Fibroblast of skin of left quadriceps (primary cell): ENCODE measurements around the gene RSF1.

Source experiments
- DNase-seq, 2 experiments: peaks; one replicate each; pipeline ENCODE4 v3.0.0-alpha.2; 2013; ENCODE audit warnings: low read depth in 2 of 2

Gene RSF1

DNA sequence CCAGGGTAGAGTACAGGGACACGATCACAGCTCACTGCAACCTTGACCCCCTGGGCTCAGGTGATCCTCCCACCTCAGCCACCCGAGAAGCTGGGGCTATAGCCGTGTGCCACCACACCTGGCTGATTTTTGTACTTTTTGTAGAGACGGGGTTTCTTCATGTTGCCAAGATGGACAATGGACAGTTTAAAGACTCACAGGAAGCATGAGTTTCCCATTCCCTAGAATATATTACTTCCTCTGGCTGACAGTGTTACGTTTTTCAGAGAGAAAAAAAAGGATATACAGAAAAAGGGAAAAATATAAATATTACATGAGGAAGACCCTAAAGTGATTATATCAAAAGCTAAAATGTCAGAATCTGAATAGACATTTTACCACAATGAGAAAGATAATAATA, 72.3 kb downstream of the RSF1 start:
- DNase-seq = no peak

DNA sequence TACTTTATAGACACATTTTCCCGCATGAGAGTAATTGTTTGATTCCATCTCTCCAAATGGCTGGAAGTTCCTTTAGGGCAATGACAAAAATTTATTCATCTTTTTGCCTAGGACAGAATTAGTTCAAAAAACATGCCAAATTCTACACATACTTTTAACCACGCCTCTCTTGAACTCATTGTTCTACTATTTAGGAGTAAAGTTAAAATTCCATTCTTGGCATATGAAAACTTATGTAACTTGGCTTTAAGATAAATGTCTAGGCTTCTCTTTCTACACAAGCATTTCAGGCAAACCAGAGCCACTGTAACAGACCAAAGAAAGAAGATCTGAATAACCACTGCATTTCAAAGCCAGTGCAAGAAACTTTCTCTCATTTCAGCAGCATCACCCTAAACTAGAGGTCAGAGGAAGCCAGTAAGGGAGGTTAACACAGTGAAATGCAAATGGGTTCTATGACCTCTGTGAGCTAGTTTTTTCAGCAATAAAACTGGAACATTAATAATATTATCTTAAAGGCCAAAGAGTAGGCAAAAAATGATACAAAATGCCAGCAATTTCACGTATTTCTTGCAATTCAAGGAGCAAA, 73.0 kb downstream of the RSF1 start:
- peak; percentile 18 to 19 for DNase-seq

DNA sequence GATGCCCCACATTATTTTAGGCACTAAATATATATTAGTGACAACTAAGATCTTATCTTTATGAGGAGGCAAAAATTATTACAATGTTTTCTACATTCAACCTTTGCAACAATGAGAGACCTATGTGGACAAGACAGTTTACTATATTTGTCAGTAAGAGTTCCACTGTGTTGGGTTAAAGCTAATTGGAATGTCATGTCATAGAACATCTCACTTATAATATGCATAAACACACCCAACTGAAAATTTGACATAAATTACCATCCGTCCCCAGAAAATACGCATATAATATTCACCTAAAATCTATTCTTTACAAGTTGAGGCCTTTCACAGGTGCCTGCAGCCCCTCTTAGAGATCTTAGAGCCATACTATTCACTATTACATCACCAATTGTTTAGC, 84.0 kb downstream of the RSF1 start:
- DNase-seq = no peak

DNA sequence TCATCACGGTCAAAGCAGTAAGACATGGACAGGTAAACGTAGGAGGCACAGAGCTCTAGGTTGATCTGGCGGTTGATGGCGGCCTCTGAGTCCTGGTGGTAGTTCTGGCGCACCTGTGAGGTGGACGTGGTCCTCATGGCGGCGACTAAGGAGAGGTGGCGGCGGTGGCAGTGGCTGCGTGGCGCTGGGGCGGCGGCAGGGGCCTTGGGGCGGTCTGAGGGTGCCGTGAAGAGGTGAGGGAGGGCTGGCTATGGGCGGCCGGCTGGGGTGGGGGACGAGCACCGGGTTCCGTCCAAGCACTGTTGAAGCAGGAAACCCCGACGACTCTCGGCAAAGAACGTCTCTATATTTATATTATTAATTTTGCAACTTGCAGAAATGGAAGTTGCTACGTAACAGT, 85.6 kb downstream of the RSF1 start:
- DNase-seq = no peak

DNA sequence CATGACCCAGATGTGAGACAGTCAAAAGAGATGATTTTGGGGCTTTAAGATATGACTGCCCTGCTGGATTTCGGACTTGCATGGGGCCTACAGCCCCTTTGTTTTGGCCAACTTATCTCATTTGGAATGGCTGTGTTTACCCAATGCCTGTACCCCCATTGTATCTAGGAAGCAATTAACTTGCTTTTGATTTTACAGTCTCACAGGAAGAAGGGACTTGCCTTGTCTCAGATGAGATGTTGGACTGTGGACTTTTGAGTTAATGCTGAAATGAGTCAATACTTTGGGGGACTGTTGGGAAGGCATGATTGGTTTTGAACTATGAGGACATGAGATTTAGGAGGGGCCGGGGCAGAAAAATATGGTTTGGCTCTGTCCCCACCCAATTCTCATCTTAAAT, 88.4 kb downstream of the RSF1 start:
- no peak for DNase-seq

DNA sequence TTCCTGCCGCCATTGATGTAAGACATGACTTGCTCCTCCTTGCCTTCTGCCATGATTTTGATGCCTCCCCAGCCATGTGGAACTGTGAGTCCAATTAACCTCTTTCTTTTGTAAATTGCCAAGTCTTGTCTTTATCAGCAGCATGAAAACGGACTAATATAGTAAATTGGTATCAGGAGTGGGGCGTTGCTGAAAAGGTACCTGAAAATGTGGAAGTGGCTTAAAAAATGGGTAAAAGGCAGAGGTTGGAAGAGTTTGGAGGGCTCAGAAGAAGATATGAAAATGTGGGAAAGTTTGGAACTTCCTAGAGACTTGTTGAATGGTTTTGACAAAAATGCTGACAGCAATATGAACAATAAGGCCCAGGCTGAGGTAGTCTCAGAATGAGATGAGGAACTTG, 89.7 kb downstream of the RSF1 start:
- no peak for DNase-seq

DNA sequence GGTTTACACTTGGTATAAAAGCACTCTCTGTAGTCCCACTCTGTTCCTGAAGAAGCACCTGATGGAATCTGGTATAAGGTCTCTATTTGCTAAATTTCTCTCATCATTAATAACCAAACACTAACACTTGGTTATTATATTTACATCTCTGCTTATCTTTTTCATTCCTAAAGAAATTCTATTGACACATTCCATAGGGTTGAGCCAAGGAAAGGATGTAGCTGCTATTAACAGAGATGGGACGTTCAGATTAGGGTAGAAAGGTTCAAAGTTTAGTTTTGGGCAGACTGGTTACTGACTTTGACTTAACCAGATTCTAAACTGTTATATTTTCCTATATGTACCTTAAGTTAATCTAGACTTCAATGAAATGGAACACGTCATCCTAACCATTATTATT, 91.5 kb downstream of the RSF1 start:
- no peak for DNase-seq

DNA sequence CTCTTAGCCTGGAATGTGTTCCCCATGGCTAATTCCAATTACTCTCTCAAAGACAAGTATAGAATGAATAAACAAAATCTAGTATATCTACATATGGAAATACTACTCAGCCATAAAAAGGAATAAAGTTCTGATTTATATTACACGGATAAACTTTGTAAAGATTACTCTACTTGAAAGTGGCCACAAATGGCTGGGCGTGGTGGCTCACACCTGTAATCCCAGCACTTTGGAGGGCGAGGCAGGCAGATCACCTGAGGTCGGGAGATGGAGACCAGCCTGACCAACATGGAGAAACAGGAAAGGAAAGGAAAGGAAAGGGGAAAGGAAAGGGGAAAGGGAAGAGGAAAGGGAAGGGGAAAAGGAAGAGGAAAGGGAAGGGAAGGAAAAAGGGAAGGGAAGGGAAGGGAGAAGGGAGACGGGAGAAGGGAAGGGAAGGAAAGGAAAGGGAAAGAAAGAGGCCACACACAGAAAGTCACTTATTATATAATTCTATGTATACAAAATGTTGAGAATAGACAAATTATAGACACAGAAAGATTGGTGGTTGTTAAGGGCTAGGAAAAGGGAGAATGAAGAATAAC, 92.2 kb downstream of the RSF1 start:
- DNase-seq = no peak

DNA sequence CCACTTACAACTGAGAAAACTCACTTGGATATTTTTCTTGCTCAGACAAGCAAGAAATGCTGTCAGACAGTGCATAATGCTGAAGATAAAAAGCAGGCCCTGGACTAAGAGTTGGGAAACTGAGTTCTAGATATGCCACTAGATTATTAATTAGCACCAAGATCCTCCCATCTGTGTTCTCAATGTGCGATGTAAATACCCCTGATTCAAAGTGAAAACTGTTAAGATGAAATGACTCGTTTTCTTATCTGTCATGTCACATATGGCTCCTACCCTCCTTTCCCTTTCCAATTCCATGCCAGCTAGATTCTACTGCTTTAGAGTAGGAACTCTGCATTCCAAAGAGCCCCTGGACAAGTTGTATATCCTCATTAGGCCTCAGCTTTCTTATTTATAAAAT, 94.0 kb downstream of the RSF1 start:
- DNase-seq = no peak

DNA sequence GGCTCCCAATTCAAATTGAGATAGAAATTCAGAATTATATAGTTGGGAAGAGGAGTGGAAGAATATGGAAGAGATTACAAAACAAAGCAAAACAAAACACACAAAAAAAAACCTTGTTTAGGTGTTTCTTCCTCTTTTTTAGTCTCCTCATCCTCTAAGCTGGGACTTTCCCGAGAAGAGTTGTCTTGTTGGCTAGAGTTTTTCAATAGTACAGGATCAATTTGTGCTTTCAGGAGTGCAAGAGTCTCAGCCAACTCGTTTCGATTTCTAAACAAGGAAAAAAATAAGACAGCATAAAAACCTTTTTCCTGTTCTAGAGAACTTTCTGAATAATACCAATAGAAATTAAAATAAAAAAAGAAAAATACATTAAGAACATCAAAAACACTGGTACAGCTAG, 95.1 kb downstream of the RSF1 start:
- no peak for DNase-seq

DNA sequence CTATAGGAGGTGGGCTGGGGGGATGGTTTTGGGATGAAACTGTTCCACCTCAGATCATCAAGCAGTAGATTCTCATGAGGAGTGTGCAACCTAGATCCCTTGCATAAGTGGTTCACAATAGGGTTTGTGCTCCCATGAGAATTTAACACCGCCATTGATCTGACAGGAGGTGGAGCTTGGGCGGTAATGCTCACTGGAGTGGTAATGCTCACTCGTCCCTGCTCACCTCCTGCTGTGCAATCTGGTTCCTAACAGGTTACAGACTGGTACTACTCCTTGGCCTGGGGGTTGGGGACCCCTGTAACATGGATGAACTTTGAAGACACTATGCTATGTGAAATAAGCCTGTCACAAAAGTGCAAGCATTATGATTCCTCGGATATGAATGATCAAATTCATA, 95.9 kb downstream of the RSF1 start:
- no peak for DNase-seq

DNA sequence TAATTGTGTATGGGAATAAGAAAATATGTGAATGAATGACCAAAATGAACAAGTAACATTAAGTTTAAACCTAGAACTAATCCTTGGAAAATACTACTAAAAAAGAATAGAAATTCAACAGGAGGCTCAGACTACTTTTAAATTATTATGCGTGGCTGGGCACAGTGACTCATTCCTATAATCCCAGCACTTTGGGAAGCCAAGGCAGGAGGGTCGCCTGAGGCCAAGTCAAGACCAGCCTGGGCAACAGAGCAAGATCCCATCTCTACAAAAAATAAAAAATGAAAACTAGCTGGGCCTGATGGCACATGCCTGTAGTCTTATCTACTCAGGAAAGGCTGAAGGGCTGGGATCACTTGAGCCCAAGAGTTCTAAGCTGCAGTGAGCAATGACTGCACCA, 97.5 kb downstream of the RSF1 start:
- DNase-seq = no peak

DNA sequence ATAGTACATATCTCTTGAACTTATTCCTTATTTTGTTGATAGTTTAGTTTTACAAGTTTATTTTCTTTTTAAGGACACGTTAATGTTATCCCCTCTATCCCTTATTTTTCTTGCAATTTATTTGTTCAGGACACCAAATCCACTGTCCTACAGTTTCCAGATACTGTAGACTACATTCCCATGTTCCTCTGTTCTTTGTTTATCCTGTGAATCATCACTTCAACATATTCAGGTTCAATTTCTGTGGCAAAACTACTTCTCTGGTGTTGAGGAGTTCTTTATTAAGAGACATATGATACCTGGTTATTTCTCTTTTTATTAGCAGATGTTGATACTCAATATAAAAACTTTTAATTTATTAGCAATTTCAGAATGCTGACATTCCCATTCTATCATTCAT, 110.2 kb downstream of the RSF1 start:
- DNase-seq = no peak

DNA sequence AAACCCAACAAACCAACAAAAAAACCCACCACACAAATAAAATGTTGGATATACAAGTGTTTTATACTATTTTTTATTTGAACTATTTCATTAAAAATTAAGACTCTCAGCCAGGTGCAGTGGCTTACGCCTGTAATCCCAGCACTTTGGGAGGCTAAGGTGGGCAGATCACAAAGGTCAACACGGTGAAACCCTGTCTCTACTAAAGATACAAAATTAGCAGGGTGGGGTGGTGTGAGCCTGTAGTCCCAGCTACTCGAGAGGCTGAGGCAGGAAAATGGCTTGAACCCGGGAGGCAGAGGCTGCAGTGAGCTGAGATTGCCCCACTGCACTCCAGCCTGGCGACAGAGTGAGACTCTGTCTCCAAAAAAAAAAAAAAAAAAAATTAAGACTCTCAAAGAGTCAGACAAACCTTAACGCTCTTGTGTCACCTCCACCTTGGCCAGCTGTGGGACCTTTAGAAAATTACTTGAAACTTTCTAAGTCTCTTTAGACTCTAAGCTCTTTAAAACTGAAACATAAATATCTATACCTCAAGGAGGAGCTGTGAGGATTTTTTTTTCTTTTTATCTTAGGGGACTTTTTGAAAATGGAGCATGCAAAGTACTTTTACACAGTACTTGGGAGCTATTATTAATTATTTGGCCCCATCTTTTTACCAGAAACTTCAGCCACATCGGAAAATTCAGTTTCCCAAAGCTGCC, 114.5 kb downstream of the RSF1 start:
- no peak for DNase-seq

DNA sequence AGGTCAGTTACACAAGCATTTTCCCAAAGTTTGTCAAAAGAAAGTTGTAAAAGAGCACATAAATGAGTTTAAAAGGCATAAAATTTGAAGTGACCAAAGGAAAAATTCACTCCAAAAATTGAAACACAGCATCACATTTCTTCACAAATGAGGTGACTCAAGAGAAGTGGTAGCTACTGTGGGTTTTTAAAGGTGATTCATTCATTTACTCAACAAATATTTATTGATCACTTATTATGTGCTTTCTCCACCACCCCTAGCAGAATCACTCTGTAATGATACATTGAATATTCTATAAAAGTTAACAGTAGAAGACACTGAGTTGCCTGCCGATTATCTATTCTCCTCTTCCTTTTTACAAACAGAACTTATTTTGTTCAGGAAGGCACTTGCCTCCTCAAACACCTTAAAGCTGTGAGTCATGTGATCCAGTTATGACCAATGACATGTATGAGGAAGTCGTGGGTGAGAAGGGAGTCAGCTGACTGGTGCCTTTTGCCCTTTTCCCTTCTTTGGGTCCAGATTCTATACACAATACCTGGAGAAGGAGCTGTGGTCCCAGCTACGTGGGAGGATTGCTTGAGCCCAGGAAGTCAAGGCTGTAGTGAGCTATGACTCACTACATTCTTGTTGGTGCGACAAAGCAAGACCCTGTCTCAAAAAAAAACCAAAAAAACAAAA, 115.2 kb downstream of the RSF1 start:
- DNase-seq = no peak

DNA sequence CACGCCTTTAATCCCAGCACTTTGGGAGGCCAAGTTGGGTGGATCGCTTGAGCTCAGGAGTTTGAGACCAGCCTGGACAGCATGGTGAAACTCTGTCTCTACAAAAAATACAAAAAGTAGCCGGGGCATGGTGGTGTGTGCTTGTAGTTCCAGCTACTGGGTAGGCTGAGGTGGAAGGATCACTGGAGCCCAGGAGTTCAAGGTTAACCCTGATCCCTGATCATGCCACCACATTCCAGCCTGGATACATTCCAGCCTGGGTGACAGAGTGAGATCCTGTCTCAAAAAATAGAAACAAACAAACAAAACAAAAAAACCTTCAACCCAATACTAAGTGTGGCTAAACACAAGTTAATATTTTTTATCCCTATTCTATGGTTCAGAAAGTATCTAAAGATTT, 116.5 kb downstream of the RSF1 start:
- no peak for DNase-seq

DNA sequence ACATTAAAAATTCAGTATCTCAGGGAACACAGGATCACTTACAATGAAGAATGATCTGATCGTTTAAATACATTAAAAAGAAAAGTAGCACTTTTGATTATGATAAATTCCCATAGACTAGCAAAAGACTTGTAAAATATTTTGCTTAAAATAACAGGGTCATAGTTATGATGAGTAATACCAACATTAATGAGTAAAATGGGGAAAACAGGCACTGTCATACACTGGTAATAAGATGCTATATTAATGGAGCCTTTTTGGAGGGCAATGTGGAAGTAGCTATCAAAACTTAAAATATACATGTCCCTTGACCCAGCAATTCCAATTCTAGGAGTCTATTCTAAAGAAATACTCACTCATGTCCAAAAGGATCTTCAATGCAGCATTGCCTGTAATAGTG, 121.1 kb downstream of the RSF1 start:
- DNase-seq = no peak

DNA sequence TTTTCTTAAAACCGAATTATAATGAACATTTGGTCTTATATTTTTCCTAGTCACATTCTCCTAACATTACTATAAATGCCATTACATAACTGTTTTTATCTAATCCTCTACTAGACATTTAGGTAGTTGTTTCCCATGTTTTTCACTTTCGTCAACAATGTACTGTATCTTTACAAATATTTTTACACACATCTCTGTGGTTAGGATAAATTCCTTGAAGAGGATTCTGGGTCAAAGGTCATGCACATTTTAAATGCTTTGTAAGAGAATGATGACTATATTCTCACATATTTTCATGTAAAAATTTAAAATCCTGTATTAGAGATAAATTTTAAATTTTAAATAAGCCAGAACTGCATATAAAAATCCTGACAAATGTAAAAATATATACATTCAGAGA, 121.6 kb downstream of the RSF1 start:
- no peak for DNase-seq

DNA sequence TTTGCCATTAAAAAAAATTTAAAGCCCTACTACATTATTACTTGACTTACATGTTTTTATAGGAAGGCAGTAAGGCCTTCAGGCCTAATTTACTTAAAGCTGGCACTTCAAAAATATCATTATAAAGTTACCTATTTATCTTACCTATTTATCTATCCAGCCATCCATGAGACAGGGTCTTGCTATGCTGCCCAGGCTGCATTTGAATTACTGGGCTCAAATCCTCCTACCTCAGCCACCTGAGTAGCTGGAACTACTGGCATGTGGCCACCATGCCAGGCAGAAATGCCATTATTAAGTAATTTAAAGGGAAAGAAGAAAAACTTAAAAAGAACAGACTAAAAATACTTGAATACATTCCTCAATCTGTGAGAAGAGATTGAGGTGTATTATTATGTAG, 122.7 kb downstream of the RSF1 start:
- DNase-seq = no peak

DNA sequence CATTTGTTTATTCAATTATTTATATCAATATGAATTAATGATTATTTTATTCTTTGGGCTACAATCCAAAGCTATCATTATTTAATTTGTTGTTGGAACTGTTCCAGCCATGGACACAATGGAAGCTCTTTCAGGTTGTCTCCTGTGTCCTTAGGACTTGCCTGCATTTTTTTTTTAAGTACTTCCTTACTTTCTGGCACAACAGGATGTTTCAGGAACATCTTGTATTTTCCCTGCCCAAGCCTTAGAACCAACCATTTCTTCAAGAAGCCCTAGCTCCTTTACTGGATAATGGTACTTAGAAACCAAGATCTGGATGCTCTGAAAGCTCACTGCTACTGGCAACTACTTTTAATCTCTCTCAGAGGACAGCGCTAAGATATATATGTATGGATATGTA, 125.1 kb downstream of the RSF1 start:
- DNase-seq = no peak

DNA sequence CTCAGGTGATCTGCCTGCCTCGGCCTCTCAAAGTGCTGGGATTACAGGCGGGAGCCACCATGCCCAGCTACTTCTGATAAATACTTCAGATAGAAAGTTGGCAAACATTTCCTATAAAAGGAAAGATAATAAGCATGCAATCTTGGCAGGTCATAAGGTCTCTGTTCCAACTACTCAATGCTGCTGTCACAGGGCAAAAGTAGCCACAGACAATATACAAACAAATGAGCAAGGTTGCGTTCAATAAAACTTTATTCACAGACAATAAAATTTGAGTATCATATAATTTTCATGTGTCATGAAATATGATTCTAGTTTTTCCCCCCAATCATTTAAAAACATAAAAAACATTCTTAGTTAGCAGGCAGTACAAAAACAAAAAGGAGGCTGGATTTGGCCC, 129.9 kb downstream of the RSF1 start:
- no peak for DNase-seq

DNA sequence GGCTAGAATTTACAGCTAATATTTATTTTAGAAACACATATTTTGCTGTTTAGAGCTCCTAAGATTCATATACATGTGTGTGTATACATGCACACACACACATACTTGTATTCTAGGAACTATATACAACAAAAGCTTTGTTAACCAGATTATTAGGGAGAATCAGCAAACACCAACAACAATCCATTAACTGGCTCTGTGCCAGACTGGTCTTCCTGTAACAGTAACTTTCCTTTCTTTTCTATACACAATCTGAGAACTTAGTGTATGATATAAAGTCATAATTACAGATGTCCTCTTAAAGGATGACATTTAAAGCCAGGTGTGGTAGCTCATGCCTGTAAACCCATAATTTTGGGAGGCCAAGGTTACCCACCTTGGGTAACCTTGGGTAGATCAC, 133.4 kb downstream of the RSF1 start:
- no peak for DNase-seq

DNA sequence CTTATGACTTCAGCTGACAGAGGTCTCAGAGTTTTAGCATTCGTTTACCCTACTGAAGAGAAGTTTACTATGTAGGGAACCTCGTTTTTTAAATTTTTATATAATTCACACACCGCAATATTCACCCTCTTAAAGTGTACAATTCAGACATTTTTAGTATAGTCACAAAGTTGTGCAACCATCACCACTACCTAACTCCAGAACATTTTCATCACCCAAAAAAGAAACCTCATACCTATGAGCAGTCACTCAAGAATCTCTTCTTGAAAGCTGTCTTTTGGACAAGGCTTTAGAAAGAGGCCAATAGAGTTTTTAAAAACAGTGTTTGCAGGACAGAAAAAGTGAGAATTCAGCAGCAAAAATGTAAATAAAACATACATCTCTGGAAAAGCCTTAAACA, 143.4 kb downstream of the RSF1 start:
- no peak for DNase-seq
